Panc1 (cell line): ENCODE results near the gene GTF3C5. TPM values are rescaled to one million over a fixed set of nuclear protein-coding genes. Genes with fewer than 3 reads are reported as not detected.

Experiments used
- ATAC-seq: fragments of 200-7000 bp; cut with Tn5 transposase; 2 replicates; pipeline ENCODE4 v1.9.1; 2020; ENCODE audit warnings: mild to moderate bottlenecking, moderate library complexity
- BruUV-seq: library from RNA; stranded (reverse); fragments of 400-500 nt; replicated peaks from 2 replicates; lab custom pipeline; 2021; lab: Mats Ljungman, UMichigan
- CTCF ChIA-PET: fragments of 300-600 bp; sonication (Branson Sonifier 250); formaldehyde crosslinking; loops from one replicate; lab custom pipeline; 2022; ENCODE audit warnings: antibody characterized with exemption; lab: Charles Lee
- POLR2A ChIA-PET: fragments of 300-600 bp; sonication (Branson Sonifier 250); formaldehyde crosslinking; loops from one replicate; lab custom pipeline; 2022; ENCODE audit warnings: antibody characterized with exemption; lab: Charles Lee
- DNase-seq: peaks from one replicate; pipeline ENCODE4 v3.0.0-alpha.2; 2010; ENCODE audit warnings: low read depth, low spot score
- H3K27ac ChIP-seq: 2 replicates; pipeline ENCODE4 v1.5.1; 2011; ENCODE audit warnings: mild to moderate bottlenecking, low read length, inconsistent platforms
- H3K27me3 ChIP-seq: fragments of 200-500 bp; sonication (Bioruptor generic); 2 replicates; pipeline ENCODE4 v1.6.0; 2014; ENCODE audit warnings: low read length, inconsistent platforms; ENCODE audit not compliant: control insufficient read depth, insufficient read depth
- H3K36me3 ChIP-seq: fragments of 200-500 bp; sonication (Bioruptor generic); 2 replicates; pipeline ENCODE4 v1.5.1; 2014; ENCODE audit warnings: inconsistent platforms, mild to moderate bottlenecking, low read length, moderate library complexity; ENCODE audit not compliant: control insufficient read depth, insufficient read depth
- H3K4me1 ChIP-seq: 2 replicates; pipeline ENCODE4 v1.5.1; 2011; ENCODE audit warnings: inconsistent platforms, mild to moderate bottlenecking, low read length, moderate library complexity; ENCODE audit not compliant: control insufficient read depth, insufficient read depth
- H3K4me3 ChIP-seq, 2 experiments: 2 replicates each; pipeline ENCODE4 v1.5.1; 2011 to 2012; ENCODE audit warnings: low read depth in 2 of 2, low read length in 2 of 2, mild to moderate bottlenecking in 2 of 2, inconsistent platforms in 1 of 2, moderate library complexity in 1 of 2
- H3K9me3 ChIP-seq: fragments of 200-500 bp; sonication (Bioruptor generic); 2 replicates; pipeline ENCODE4 v1.5.1; 2014; ENCODE audit warnings: low read depth, mild to moderate bottlenecking, inconsistent platforms, low read length, moderate library complexity; ENCODE audit not compliant: control insufficient read depth, insufficient read depth
- POLR2AphosphoS5 ChIP-seq: IDR thresholded peaks from 2 replicates; pipeline ENCODE4 v1.6.1; 2012; ENCODE audit warnings: mild to moderate bottlenecking, low read depth, low read length, moderate library complexity
- SIN3A ChIP-seq: IDR thresholded peaks from 2 replicates; pipeline ENCODE4 v1.6.1; 2012; ENCODE audit warnings: low read depth, mild to moderate bottlenecking, low read length, moderate library complexity, borderline replicate concordance; ENCODE audit not compliant: insufficient read depth
- TCF7L2 ChIP-seq: IDR thresholded peaks from 2 replicates; pipeline ENCODE4 v1.6.1; 2011; ENCODE audit warnings: mild to moderate bottlenecking, low read depth, low read length, inconsistent platforms
- in situ Hi-C: cut with HindIII; loops from 2 replicates; pipeline ENCODE4 v1.10.0; 2016; ENCODE audit warnings: low sequenced_read_pairs, low pct_unique_long_range_greater_than_20kb
- intact Hi-C: fragments of 100-400 bp; cut with micrococcal nuclease; formaldehyde crosslinking; loops from one replicate; pipeline ENCODE4 v1.10.0; 2022; ENCODE audit not compliant: unreplicated experiment
- total RNA-seq: library from RNA; stranded (reverse); gene quantifications from one replicate; pipeline ENCODE4 v1.2.1, GENCODE V29; 2021; ENCODE audit not compliant: unreplicated experiment
- TF ChIP-seq, protein P1 (sequence below), 2 experiments: IDR thresholded peaks; 2 replicates each; pipeline ENCODE4 v1.6.1; 2011 to 2012; ENCODE audit warnings: low read depth in 2 of 2, control low read depth in 1 of 2, low read length in 1 of 2, mild to moderate bottlenecking in 1 of 2, moderate library complexity in 1 of 2; ENCODE audit not compliant: insufficient read depth in 1 of 2
- TF ChIP-seq, protein P2 (sequence below): fragments of 450-650 bp; IDR thresholded peaks from 2 replicates; pipeline ENCODE4 v1.5.1; 2017; ENCODE audit warnings: mild to moderate bottlenecking

The GTF3C5 gene
- total RNA-seq, 1 experiment from 2014 or later = 47.7 TPM

DNA sequence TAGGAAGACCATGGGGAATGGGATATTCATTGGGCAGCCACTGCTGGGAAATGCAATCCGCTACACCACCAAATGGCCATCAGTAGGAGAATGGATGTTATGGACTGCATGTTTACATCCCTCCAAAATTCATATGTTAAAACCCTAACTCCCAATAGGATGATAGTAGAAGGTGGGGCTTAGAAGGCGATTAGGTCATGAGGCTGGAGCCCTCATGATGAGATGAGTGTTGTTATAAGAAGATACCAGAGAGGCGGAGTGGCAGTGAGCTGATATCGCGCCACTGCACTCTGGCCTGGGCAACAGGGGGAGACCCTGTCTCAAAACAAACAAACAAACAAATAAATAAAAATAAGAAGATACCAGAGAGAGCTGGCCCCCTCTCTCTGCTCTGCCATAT, 16.1 kb upstream of the GTF3C5 start:
- H3K27me3 ChIP-seq = no peaks in the 10 kb centered on the region; the same call in 1 of the 2 replicates
- DNase-seq = no peak
- TF ChIP-seq TCF7L2 (no peak), SIN3A (no peak)
- intact Hi-C loops (no loop called here), in situ Hi-C loops (no loop called here)
- no peak overlapping the region for H3K27ac ChIP-seq
- BruUV-seq = no TSS peak
- H3K36me3 ChIP-seq = no peaks in the 10 kb centered on the region
- CTCF ChIA-PET = no interaction called here
- no peak for ATAC-seq
- H3K4me1 ChIP-seq = no peaks in the 10 kb centered on the region
- POLR2A ChIA-PET = no interaction called here
- H3K4me3 ChIP-seq = no peak overlapping the region
- H3K9me3 ChIP-seq = no peaks in the 10 kb centered on the region

DNA sequence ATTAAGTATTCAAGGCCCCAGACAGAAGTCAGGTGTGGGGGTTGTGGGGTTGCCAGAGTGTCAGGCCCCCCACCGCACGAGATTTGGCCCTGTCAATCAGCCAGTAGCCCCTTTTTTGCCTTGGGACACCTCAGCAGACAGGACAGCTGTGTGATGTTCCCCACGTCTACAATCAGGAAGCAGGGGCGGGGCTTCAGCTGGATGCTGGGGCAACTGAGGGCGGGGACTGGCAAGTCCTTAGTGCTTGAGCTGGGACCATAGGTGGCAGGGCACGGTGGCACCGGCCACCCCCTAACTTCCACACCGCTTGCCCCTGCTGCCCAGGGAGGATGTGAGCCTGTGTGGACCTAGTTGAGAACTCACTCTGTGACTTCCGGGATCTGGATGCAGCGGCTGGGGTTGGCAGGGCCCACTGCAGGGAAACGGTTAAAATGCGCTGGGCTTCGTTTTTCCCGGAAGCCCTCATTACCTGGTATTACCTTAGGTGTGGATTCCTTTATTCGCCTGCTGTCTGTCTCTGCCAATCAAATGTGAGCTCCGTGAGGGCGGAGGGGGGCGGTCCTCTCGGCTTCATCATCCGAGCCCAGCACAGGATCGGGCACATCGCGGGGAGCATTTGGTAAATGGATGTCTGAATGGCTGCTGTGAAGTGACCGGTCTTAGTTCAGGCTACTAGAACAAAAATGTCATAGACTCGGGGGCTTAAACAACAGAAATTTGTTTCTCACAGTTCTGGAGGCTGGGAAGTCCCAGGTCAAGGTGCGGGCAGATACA, 7.5 kb upstream of the GTF3C5 start:
- intact Hi-C loops = no loop called here

More for the DNA sequence above, 7.5 kb upstream of the GTF3C5 start:
- no peaks in the 10 kb centered on the region for H3K27me3 ChIP-seq
- H3K9me3 ChIP-seq = no peaks in the 10 kb centered on the region
- H3K27ac ChIP-seq = no peak overlapping the region
- no peaks in the 10 kb centered on the region for H3K4me1 ChIP-seq
- CTCF ChIA-PET = interaction anchor here (0.7 kb wide), 1 partner anchor 32 kb away, joined by 3 read pairs; no protein-coding TSS in a partner anchor
- TF ChIP-seq POLR2AphosphoS5 (no peak), TCF7L2 (no peak), SIN3A (no peak)
- TF ChIP-seq, protein P1, sequence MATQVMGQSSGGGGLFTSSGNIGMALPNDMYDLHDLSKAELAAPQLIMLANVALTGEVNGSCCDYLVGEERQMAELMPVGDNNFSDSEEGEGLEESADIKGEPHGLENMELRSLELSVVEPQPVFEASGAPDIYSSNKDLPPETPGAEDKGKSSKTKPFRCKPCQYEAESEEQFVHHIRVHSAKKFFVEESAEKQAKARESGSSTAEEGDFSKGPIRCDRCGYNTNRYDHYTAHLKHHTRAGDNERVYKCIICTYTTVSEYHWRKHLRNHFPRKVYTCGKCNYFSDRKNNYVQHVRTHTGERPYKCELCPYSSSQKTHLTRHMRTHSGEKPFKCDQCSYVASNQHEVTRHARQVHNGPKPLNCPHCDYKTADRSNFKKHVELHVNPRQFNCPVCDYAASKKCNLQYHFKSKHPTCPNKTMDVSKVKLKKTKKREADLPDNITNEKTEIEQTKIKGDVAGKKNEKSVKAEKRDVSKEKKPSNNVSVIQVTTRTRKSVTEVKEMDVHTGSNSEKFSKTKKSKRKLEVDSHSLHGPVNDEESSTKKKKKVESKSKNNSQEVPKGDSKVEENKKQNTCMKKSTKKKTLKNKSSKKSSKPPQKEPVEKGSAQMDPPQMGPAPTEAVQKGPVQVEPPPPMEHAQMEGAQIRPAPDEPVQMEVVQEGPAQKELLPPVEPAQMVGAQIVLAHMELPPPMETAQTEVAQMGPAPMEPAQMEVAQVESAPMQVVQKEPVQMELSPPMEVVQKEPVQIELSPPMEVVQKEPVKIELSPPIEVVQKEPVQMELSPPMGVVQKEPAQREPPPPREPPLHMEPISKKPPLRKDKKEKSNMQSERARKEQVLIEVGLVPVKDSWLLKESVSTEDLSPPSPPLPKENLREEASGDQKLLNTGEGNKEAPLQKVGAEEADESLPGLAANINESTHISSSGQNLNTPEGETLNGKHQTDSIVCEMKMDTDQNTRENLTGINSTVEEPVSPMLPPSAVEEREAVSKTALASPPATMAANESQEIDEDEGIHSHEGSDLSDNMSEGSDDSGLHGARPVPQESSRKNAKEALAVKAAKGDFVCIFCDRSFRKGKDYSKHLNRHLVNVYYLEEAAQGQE (IDR thresholded peaks at IDR 0.05; ENCODE audit: insufficient read depth in 1 of 2, low read depth in 2 of 2, low read length in 1 of 2) = no peak
- TF ChIP-seq, protein P2, sequence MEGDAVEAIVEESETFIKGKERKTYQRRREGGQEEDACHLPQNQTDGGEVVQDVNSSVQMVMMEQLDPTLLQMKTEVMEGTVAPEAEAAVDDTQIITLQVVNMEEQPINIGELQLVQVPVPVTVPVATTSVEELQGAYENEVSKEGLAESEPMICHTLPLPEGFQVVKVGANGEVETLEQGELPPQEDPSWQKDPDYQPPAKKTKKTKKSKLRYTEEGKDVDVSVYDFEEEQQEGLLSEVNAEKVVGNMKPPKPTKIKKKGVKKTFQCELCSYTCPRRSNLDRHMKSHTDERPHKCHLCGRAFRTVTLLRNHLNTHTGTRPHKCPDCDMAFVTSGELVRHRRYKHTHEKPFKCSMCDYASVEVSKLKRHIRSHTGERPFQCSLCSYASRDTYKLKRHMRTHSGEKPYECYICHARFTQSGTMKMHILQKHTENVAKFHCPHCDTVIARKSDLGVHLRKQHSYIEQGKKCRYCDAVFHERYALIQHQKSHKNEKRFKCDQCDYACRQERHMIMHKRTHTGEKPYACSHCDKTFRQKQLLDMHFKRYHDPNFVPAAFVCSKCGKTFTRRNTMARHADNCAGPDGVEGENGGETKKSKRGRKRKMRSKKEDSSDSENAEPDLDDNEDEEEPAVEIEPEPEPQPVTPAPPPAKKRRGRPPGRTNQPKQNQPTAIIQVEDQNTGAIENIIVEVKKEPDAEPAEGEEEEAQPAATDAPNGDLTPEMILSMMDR = no peak
- ATAC-seq = no peak
- no peak overlapping the region for H3K4me3 ChIP-seq
- DNase-seq = no peak
- H3K36me3 ChIP-seq = no peaks in the 10 kb centered on the region
- in situ Hi-C loops = no loop called here
- POLR2A ChIA-PET = interaction anchor here (0.6 kb wide), 1 partner anchor 312 kb away, joined by 4 read pairs; no protein-coding TSS in a partner anchor
- no TSS peak for BruUV-seq
